Natural killer cell treated with Interleukin-12 subunit alpha and Interleukin-12 subunit beta and Interleukin-15 and Interleukin-18, amount 100 ng/mL, for 72 hours (primary cell): ENCODE measurements around the gene ZBTB18. TPM values are rescaled to one million over a fixed set of nuclear protein-coding genes. Genes with fewer than 3 reads are reported as not detected.
A peak's percentile ranks its signal among the peaks of the same experiment; 100 is the strongest.

Experiments used
- ATAC-seq, 2 donors: fragments of 150-1000 bp; cut with Tn5 transposase in 1 of 2; sonication (Bioruptor Pico), chemical (Tn5 transposase) in 1 of 2; 2 replicates each; pipeline ENCODE4 v1.10.0; 2021
- DNase-seq: peaks from one replicate; pipeline ENCODE4 v3.0.0; 2022; ENCODE audit warnings: low spot score
- H3K27ac Mint-ChIP-seq, 2 donors: 1 replicate in 1 of 2; 2 replicates in 1 of 2; pipeline ENCODE4 v1.8.0; 2022; ENCODE audit warnings: mixed read lengths in 2 of 2, mild to moderate bottlenecking in 1 of 2, moderate library complexity in 1 of 2
- H3K27me3 Mint-ChIP-seq, 2 donors: 1 replicate in 1 of 2; 2 replicates in 1 of 2; pipeline ENCODE4 v1.8.0; 2022; ENCODE audit warnings: mixed read lengths in 2 of 2
- H3K36me3 Mint-ChIP-seq: one replicate; pipeline ENCODE4 v1.8.0; 2022; ENCODE audit warnings: mixed read lengths
- H3K4me1 Mint-ChIP-seq, 2 donors: 1 replicate in 1 of 2; 2 replicates in 1 of 2; pipeline ENCODE4 v1.8.0; 2022; ENCODE audit warnings: low read depth in 2 of 2, mixed read lengths in 2 of 2, mild to moderate bottlenecking in 1 of 2
- H3K4me3 Mint-ChIP-seq: one replicate; pipeline ENCODE4 v1.8.0; 2022; ENCODE audit warnings: mixed read lengths
- H3K9me3 Mint-ChIP-seq: 2 replicates; pipeline ENCODE4 v1.8.0; 2022; ENCODE audit warnings: mixed read lengths
- total RNA-seq, 2 donors: library from RNA; stranded (reverse); gene quantifications; one replicate each; pipeline ENCODE4 v1.2.3, GENCODE V29; 2022

ZBTB18 gene
- total RNA-seq, 2 donors from 2014 or later: 2.3 to 3.3 TPM

- no peak for DNase-seq
- Mint-ChIP-seq H3K4me1 (no peaks in the 10 kb centered on the region), H3K27ac (no peak overlapping the region), H3K36me3 (no peaks in the 10 kb centered on the region), H3K9me3 (no peaks in the 10 kb centered on the region), H3K27me3 (peaks cover 7% of the 10 kb centered on the region in 2 donors), H3K4me3 (no peak overlapping the region)
- no peak for ATAC-seq
These were observed 9.0 kb downstream of the ZBTB18 start for GRCh38 chr1:244060117-244060516.

- Mint-ChIP-seq H3K4me3 (no peak overlapping the region), H3K27ac (no peak overlapping the region), H3K9me3 (no peaks in the 10 kb centered on the region), H3K27me3 (peaks cover 7% of the 10 kb centered on the region in 2 donors), H3K36me3 (no peaks in the 10 kb centered on the region), H3K4me1 (no peaks in the 10 kb centered on the region)
- ATAC-seq (no peak), DNase-seq (no peak)
These were observed 9.6 kb downstream of the ZBTB18 start for GRCh38 chr1:244060686-244061085.

GRCh38 chr1:244062156-244062725 lies 11.2 kb downstream of the ZBTB18 start:
- Mint-ChIP-seq H3K9me3 (no peaks in the 10 kb centered on the region), H3K4me3 (no peak overlapping the region), H3K27me3 (peaks cover 7 to 10% of the 10 kb centered on the region in 2 donors), H3K27ac (no peak overlapping the region), H3K36me3 (no peaks in the 10 kb centered on the region), H3K4me1 (no peaks in the 10 kb centered on the region)
- no peak for DNase-seq
- no peak for ATAC-seq

- Mint-ChIP-seq H3K27ac (no peak overlapping the region), H3K4me1 (no peaks in the 10 kb centered on the region), H3K9me3 (no peaks in the 10 kb centered on the region), H3K27me3 (peaks cover 7 to 12% of the 10 kb centered on the region in 2 donors), H3K4me3 (no peak overlapping the region), H3K36me3 (no peaks in the 10 kb centered on the region)
- ATAC-seq (no peak), DNase-seq (no peak)
These were observed 12.4 kb downstream of the ZBTB18 start for GRCh38 chr1:244063498-244063897.

- H3K4me3 Mint-ChIP-seq: no peak overlapping the region
- H3K27ac Mint-ChIP-seq: no peak overlapping the region
- H3K4me1 Mint-ChIP-seq: no peaks in the 10 kb centered on the region
- no peaks in the 10 kb centered on the region for H3K36me3 Mint-ChIP-seq
- ATAC-seq (no peak), DNase-seq (no peak)
- no peaks in the 10 kb centered on the region for H3K9me3 Mint-ChIP-seq
- peaks cover 7 to 12% of the 10 kb centered on the region in 2 donors for H3K27me3 Mint-ChIP-seq
These were observed 13.5 kb downstream of the ZBTB18 start for GRCh38 chr1:244064621-244065020.

GRCh38 chr1:244065063-244065793 lies 14.1 kb downstream of the ZBTB18 start:
- Mint-ChIP-seq H3K27me3 (peaks cover 12 to 16% of the 10 kb centered on the region in 2 donors), H3K4me3 (no peak overlapping the region), H3K4me1 (peaks cover 0 to 3% of the 10 kb centered on the region in 2 donors), H3K27ac (no peak overlapping the region), H3K9me3 (no peaks in the 10 kb centered on the region), H3K36me3 (no peaks in the 10 kb centered on the region)
- ATAC-seq: no peak
- DNase-seq: no peak

GRCh38 chr1:244065960-244066388 lies 14.9 kb downstream of the ZBTB18 start:
- no peaks in the 10 kb centered on the region for H3K9me3 Mint-ChIP-seq
- DNase-seq: no peak

GRCh38 chr1:244066954-244067716 lies 16.1 kb downstream of the ZBTB18 start:
- Mint-ChIP-seq H3K4me1 (peaks cover 0 to 3% of the 10 kb centered on the region in 2 donors), H3K4me3 (no peak overlapping the region), H3K27me3 (peaks cover 7 to 13% of the 10 kb centered on the region in 2 donors), H3K27ac (no peak overlapping the region), H3K36me3 (no peaks in the 10 kb centered on the region), H3K9me3 (no peaks in the 10 kb centered on the region)
- ATAC-seq: no peak
- no peak for DNase-seq

More at GRCh38 chr1:244065960-244066388, 14.9 kb downstream of the ZBTB18 start:
- peaks cover 7 to 16% of the 10 kb centered on the region in 2 donors for H3K27me3 Mint-ChIP-seq
- no peak overlapping the region for H3K27ac Mint-ChIP-seq
- H3K4me1 Mint-ChIP-seq: peaks cover 0 to 3% of the 10 kb centered on the region in 2 donors
- H3K36me3 Mint-ChIP-seq: no peaks in the 10 kb centered on the region
- H3K4me3 Mint-ChIP-seq: no peak overlapping the region
- ATAC-seq: no peak

- H3K27ac Mint-ChIP-seq: no peak overlapping the region
- no peaks in the 10 kb centered on the region for H3K9me3 Mint-ChIP-seq
- DNase-seq (no peak), ATAC-seq (no peak)
- H3K27me3 Mint-ChIP-seq: peaks cover 7 to 12% of the 10 kb centered on the region in 2 donors
- H3K4me1 Mint-ChIP-seq: peaks cover 0 to 3% of the 10 kb centered on the region in 2 donors
- no peaks in the 10 kb centered on the region for H3K36me3 Mint-ChIP-seq
- no peak overlapping the region for H3K4me3 Mint-ChIP-seq
These were observed 16.8 kb downstream of the ZBTB18 start for GRCh38 chr1:244067893-244068292.

GRCh38 chr1:244068567-244068966 lies 17.5 kb downstream of the ZBTB18 start:
- Mint-ChIP-seq H3K27ac (no peak overlapping the region), H3K9me3 (no peaks in the 10 kb centered on the region), H3K36me3 (no peaks in the 10 kb centered on the region), H3K4me1 (peaks cover 0 to 3% of the 10 kb centered on the region in 2 donors), H3K4me3 (no peak overlapping the region), H3K27me3 (peaks cover 7 to 12% of the 10 kb centered on the region in 2 donors)
- DNase-seq (no peak), ATAC-seq (no peak)

- Mint-ChIP-seq H3K9me3 (no peaks in the 10 kb centered on the region), H3K27ac (no peak overlapping the region), H3K4me1 (peaks cover 5 to 6% of the 10 kb centered on the region in 2 donors), H3K27me3 (peaks cover 15 to 18% of the 10 kb centered on the region in 2 donors), H3K36me3 (no peaks in the 10 kb centered on the region), H3K4me3 (no peak overlapping the region)
- ATAC-seq (no peak), DNase-seq (no peak)
These were observed 18.3 kb downstream of the ZBTB18 start for GRCh38 chr1:244069326-244069898.

GRCh38 chr1:244074559-244075171 lies 23.6 kb downstream of the ZBTB18 start:
- H3K36me3 Mint-ChIP-seq: no peaks in the 10 kb centered on the region
- peak; percentile 51 to 77 for ATAC-seq
- no peak overlapping the region for H3K27ac Mint-ChIP-seq

GRCh38 chr1:244075247-244075722 lies 24.2 kb downstream of the ZBTB18 start:
- H3K27me3 Mint-ChIP-seq: peaks cover 23 to 33% of the 10 kb centered on the region in 2 donors
- H3K9me3 Mint-ChIP-seq: no peaks in the 10 kb centered on the region
- peak overlapping the region; percentile 76 for H3K4me3 Mint-ChIP-seq
- peak overlapping the region in 1 of 2 donors; percentile 2 for H3K27ac Mint-ChIP-seq
- DNase-seq: no peak
- H3K36me3 Mint-ChIP-seq: no peaks in the 10 kb centered on the region
- H3K4me1 Mint-ChIP-seq: peaks cover 16 to 19% of the 10 kb centered on the region in 2 donors
- ATAC-seq: no peak

More at GRCh38 chr1:244074559-244075171, 23.6 kb downstream of the ZBTB18 start:
- DNase-seq: no peak
- H3K27me3 Mint-ChIP-seq: peaks cover 27 to 38% of the 10 kb centered on the region in 2 donors
- H3K4me3 Mint-ChIP-seq: peak overlapping the region; percentile 76
- peaks cover 18 to 19% of the 10 kb centered on the region in 2 donors for H3K4me1 Mint-ChIP-seq
- no peaks in the 10 kb centered on the region for H3K9me3 Mint-ChIP-seq
